ENCODE measurements around the gene RAB38.

Gene RAB38

DNA sequence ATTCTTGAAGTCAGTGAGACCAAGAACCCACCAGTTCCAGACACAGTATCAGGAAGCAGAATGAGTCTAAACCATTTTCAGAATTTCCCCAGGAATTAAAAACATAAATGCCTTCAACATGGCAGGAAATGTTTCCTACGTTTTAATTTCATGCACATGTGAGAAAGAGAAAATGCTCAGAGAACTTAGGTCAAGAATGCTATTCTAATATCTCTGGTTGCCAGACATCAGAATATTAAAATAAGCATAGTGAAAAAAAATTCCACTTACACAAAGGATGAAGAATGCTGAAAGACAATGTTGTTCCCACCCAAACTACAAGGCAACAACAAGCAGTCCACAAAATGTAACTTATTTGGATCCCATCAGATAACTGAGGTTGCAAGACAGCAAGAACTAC, 104.8 kb downstream of the RAB38 start:
- WGBS, 2 donors (ENCODE audit: extremely low coverage in 2 of 2, insufficient read length in 2 of 2, insufficient replicate concordance in 1 of 2): no CpG with 5 or more reads among the region's 1 CpG

DNA sequence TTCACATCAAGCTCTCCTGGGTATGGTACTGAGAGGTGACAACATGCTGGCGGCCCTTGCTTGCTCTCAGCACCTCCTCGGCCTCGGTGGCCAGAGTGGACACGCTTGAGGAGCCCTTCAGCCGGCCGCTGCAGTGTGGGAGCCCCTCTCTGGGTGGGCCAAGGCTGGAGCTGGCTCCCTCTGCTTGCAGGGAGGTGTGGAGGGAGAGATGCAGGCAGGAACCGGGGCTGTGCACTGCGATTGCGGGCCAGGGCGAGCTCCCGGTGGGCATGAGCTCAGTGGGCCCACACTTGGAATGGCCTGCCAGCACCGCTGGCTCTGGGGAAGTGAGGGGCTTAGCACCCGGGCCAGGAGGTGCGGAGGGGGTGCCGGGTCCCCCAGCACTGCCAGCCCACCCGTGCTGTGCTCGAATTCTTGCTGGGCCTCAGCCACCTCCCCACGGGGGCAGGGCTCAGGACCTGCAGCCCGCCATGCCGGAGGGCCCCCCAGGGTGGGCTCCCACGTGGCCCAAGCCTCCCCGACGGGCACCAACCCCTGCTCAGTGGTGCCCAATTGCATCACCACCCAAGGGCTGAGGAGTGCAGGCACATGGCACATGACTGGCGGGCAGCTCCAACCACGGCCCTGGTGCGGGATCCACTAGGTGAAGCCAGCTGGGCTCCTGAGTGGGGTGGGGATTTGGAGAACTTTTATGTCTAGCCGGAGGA, 106.2 kb downstream of the RAB38 start:
- H2BK120ac ChIP-seq (ENCODE audit: low read depth, low read length): no peak overlapping the region
- no peak overlapping the region for H4K8ac ChIP-seq (ENCODE audit: low read depth, low read length)
- H3K36me3 ChIP-seq (replicated peaks in 1 of 2; ENCODE audit: control insufficient read depth in 2 of 2, insufficient read depth in 2 of 2, low read length in 2 of 2): no peaks in the 10 kb centered on the region
- no peak overlapping the region for H3K4me3 ChIP-seq (ENCODE audit: low read length in 2 of 2)
- no peak overlapping the region for H3K27ac ChIP-seq (replicated peaks; ENCODE audit: low read length)
- H2BK15ac ChIP-seq (ENCODE audit: low read length): no peak overlapping the region
- no peak overlapping the region for H2AFZ ChIP-seq (ENCODE audit: low read length)
- H3K9ac ChIP-seq (ENCODE audit: low read depth, low read length, poor library complexity): no peak overlapping the region
- no peak overlapping the region for H3K23ac ChIP-seq (ENCODE audit: low read depth, low read length, poor library complexity)
- no peak overlapping the region for H3K14ac ChIP-seq (ENCODE audit: low read length)
- H2BK5ac ChIP-seq (ENCODE audit: low read length): no peak overlapping the region
- H3K27me3 ChIP-seq (ENCODE audit: control insufficient read depth in 3 of 3, insufficient read depth in 3 of 3, low read depth in 1 of 3, low read length in 3 of 3): no peaks in the 10 kb centered on the region
- H3K4me1 ChIP-seq (ENCODE audit: control insufficient read depth in 2 of 2, insufficient read depth in 1 of 2, low read depth in 1 of 2, low read length in 2 of 2): no peaks in the 10 kb centered on the region
- no peak overlapping the region for H2AK5ac ChIP-seq (ENCODE audit: low read depth, low read length)
- no peak overlapping the region for H2BK12ac ChIP-seq (ENCODE audit: low read length)
- no peaks in the 10 kb centered on the region for H3K79me1 ChIP-seq (ENCODE audit: low read depth, low read length)
- H4K91ac ChIP-seq (ENCODE audit: low read depth, low read length, poor library complexity): no peak overlapping the region
- no peaks in the 10 kb centered on the region for H3K9me3 ChIP-seq (replicated peaks in 1 of 2; ENCODE audit: control insufficient read depth in 2 of 2, insufficient read depth in 1 of 2, low read depth in 1 of 2, low read length in 2 of 2)
- H3K4ac ChIP-seq (ENCODE audit: low read length): no peak overlapping the region
- no peak overlapping the region for H3K4me2 ChIP-seq (ENCODE audit: insufficient read depth, low read length, poor library complexity, severe bottlenecking)
- no CpG with 5 or more reads among the region's 27 CpGs for WGBS, 2 donors (ENCODE audit: extremely low coverage in 2 of 2, insufficient read length in 2 of 2, insufficient replicate concordance in 1 of 2)
- no peak for DNase-seq (ENCODE audit: low spot score)
- no peak overlapping the region for H3K18ac ChIP-seq (ENCODE audit: low read length)

More for the DNA sequence above, 104.8 kb downstream of the RAB38 start:
- no peak overlapping the region for H2BK15ac ChIP-seq (ENCODE audit: low read length)
- no peak overlapping the region for H4K91ac ChIP-seq (ENCODE audit: low read depth, low read length, poor library complexity)
- no peak overlapping the region for H2BK120ac ChIP-seq (ENCODE audit: low read depth, low read length)
- H3K4ac ChIP-seq (ENCODE audit: low read length): no peak overlapping the region
- no peaks in the 10 kb centered on the region for H3K79me1 ChIP-seq (ENCODE audit: low read depth, low read length)
- no peak overlapping the region for H4K8ac ChIP-seq (ENCODE audit: low read depth, low read length)
- DNase-seq (ENCODE audit: low spot score): no peak
- no peak overlapping the region for H3K4me2 ChIP-seq (ENCODE audit: insufficient read depth, low read length, poor library complexity, severe bottlenecking)
- H2BK12ac ChIP-seq (ENCODE audit: low read length): no peak overlapping the region
- no peak overlapping the region for H3K9ac ChIP-seq (ENCODE audit: low read depth, low read length, poor library complexity)
- no peak overlapping the region for H3K14ac ChIP-seq (ENCODE audit: low read length)
- H3K23ac ChIP-seq (ENCODE audit: low read depth, low read length, poor library complexity): no peak overlapping the region
- H3K18ac ChIP-seq (ENCODE audit: low read length): no peak overlapping the region
- H2BK5ac ChIP-seq (ENCODE audit: low read length): no peak overlapping the region
- H3K27me3 ChIP-seq (ENCODE audit: control insufficient read depth in 3 of 3, insufficient read depth in 3 of 3, low read depth in 1 of 3, low read length in 3 of 3): no peaks in the 10 kb centered on the region
- H3K9me3 ChIP-seq (replicated peaks in 1 of 2; ENCODE audit: control insufficient read depth in 2 of 2, insufficient read depth in 1 of 2, low read depth in 1 of 2, low read length in 2 of 2): no peaks in the 10 kb centered on the region
- H3K27ac ChIP-seq (replicated peaks; ENCODE audit: low read length): no peak overlapping the region
- no peak overlapping the region for H2AK5ac ChIP-seq (ENCODE audit: low read depth, low read length)
- no peaks in the 10 kb centered on the region for H3K36me3 ChIP-seq (replicated peaks in 1 of 2; ENCODE audit: control insufficient read depth in 2 of 2, insufficient read depth in 2 of 2, low read length in 2 of 2)
- H2AFZ ChIP-seq (ENCODE audit: low read length): no peak overlapping the region
- H3K4me1 ChIP-seq (ENCODE audit: control insufficient read depth in 2 of 2, insufficient read depth in 1 of 2, low read depth in 1 of 2, low read length in 2 of 2): no peaks in the 10 kb centered on the region
- no peak overlapping the region for H3K4me3 ChIP-seq (ENCODE audit: low read length in 2 of 2)

DNA sequence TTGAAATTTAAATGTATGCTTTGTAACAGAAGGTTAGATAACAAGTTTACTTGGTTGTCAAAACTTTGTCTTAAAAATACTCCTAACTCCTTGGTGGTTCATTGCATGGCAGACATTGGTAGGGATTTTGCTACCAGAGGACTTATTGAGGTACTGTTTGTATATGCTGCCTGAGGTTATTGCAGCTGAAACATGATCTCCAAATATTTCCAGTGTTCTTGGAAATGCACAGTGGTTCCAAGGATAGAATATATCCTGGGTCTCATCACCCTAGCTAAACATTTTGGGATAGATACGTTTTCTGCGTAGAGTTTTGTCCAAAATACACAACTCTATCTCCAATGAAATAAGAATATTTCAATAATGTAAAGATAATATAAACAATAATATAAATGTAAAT, 109.2 kb downstream of the RAB38 start:
- Histone ChIP-seq H4K91ac (ENCODE audit: low read depth, low read length, poor library complexity) (no peak overlapping the region), H3K4me3 (ENCODE audit: low read length in 2 of 2) (no peak overlapping the region), H3K18ac (ENCODE audit: low read length) (no peak overlapping the region), H3K14ac (ENCODE audit: low read length) (no peak overlapping the region), H3K27ac (replicated peaks; ENCODE audit: low read length) (no peak overlapping the region), H4K8ac (ENCODE audit: low read depth, low read length) (no peak overlapping the region), H3K23ac (ENCODE audit: low read depth, low read length, poor library complexity) (no peak overlapping the region), H2BK5ac (ENCODE audit: low read length) (no peak overlapping the region), H3K27me3 (ENCODE audit: control insufficient read depth in 3 of 3, insufficient read depth in 3 of 3, low read depth in 1 of 3, low read length in 3 of 3) (no peaks in the 10 kb centered on the region), H3K4me2 (ENCODE audit: insufficient read depth, low read length, poor library complexity, severe bottlenecking) (no peak overlapping the region), H3K9ac (ENCODE audit: low read depth, low read length, poor library complexity) (no peak overlapping the region), H3K9me3 (replicated peaks in 1 of 2; ENCODE audit: control insufficient read depth in 2 of 2, insufficient read depth in 1 of 2, low read depth in 1 of 2, low read length in 2 of 2) (no peaks in the 10 kb centered on the region), H2AK5ac (ENCODE audit: low read depth, low read length) (no peak overlapping the region), H2AFZ (ENCODE audit: low read length) (no peak overlapping the region), H2BK12ac (ENCODE audit: low read length) (no peak overlapping the region), H3K36me3 (replicated peaks in 1 of 2; ENCODE audit: control insufficient read depth in 2 of 2, insufficient read depth in 2 of 2, low read length in 2 of 2) (no peaks in the 10 kb centered on the region), H3K79me1 (ENCODE audit: low read depth, low read length) (no peaks in the 10 kb centered on the region), H3K4me1 (ENCODE audit: control insufficient read depth in 2 of 2, insufficient read depth in 1 of 2, low read depth in 1 of 2, low read length in 2 of 2) (no peaks in the 10 kb centered on the region), H2BK120ac (ENCODE audit: low read depth, low read length) (no peak overlapping the region), H2BK15ac (ENCODE audit: low read length) (no peak overlapping the region), H3K4ac (ENCODE audit: low read length) (no peak overlapping the region)
- no CpG with 5 or more reads among the region's 2 CpGs for WGBS, 2 donors (ENCODE audit: extremely low coverage in 2 of 2, insufficient read length in 2 of 2, insufficient replicate concordance in 1 of 2)
- DNase-seq (ENCODE audit: low spot score): no peak

DNA sequence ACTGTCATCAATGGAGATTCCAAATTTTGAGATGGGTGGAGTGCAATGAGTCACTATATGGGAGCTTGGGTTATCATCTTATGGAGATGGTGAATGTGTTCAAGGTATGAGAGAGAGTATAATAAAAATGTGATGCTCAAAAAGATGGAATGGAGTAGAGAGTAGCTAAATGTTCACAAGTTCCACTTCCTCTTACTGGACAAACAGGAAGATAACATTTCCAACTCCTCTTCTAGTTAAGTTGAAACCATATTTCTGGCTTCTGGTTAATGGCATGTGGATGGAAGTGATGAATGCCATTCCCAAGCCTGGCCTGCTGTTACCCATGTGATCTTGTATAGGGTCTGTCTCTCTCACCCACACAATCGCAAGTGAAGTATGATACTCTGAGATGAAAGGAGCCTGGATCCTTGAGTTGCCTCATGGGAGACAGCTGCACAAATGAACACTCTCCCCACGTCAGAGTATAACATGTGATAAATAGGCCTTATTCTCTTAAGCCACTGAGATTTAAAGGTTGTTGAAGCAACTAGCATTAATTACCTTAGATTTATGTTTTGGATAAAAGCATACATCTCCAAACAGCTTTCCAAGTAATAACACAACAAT, 111.0 kb downstream of the RAB38 start:
- Histone ChIP-seq H2BK15ac (ENCODE audit: low read length) (no peak overlapping the region), H4K8ac (ENCODE audit: low read depth, low read length) (no peak overlapping the region), H3K27me3 (ENCODE audit: control insufficient read depth in 3 of 3, insufficient read depth in 3 of 3, low read depth in 1 of 3, low read length in 3 of 3) (no peaks in the 10 kb centered on the region), H3K27ac (replicated peaks; ENCODE audit: low read length) (no peak overlapping the region), H3K9me3 (replicated peaks in 1 of 2; ENCODE audit: control insufficient read depth in 2 of 2, insufficient read depth in 1 of 2, low read depth in 1 of 2, low read length in 2 of 2) (no peaks in the 10 kb centered on the region), H2AK5ac (ENCODE audit: low read depth, low read length) (no peak overlapping the region), H3K14ac (ENCODE audit: low read length) (no peak overlapping the region), H2AFZ (ENCODE audit: low read length) (no peak overlapping the region), H3K18ac (ENCODE audit: low read length) (no peak overlapping the region), H3K79me1 (ENCODE audit: low read depth, low read length) (no peaks in the 10 kb centered on the region), H2BK5ac (ENCODE audit: low read length) (no peak overlapping the region), H3K4me1 (ENCODE audit: control insufficient read depth in 2 of 2, insufficient read depth in 1 of 2, low read depth in 1 of 2, low read length in 2 of 2) (no peaks in the 10 kb centered on the region), H3K4me3 (ENCODE audit: low read length in 2 of 2) (no peak overlapping the region), H3K4ac (ENCODE audit: low read length) (no peak overlapping the region), H4K91ac (ENCODE audit: low read depth, low read length, poor library complexity) (no peak overlapping the region), H2BK120ac (ENCODE audit: low read depth, low read length) (no peak overlapping the region), H3K4me2 (ENCODE audit: insufficient read depth, low read length, poor library complexity, severe bottlenecking) (no peak overlapping the region), H3K36me3 (replicated peaks in 1 of 2; ENCODE audit: control insufficient read depth in 2 of 2, insufficient read depth in 2 of 2, low read length in 2 of 2) (no peaks in the 10 kb centered on the region), H2BK12ac (ENCODE audit: low read length) (no peak overlapping the region), H3K23ac (ENCODE audit: low read depth, low read length, poor library complexity) (no peak overlapping the region), H3K9ac (ENCODE audit: low read depth, low read length, poor library complexity) (no peak overlapping the region)
- no CpG with 5 or more reads among the region's 2 CpGs for WGBS, 2 donors (ENCODE audit: extremely low coverage in 2 of 2, insufficient read length in 2 of 2, insufficient replicate concordance in 1 of 2)
- no peak for DNase-seq (ENCODE audit: low spot score)

Data from neuronal stem cell (in vitro differentiated cells).